DND-41 (cell line): Measurements from ENCODE around the gene MTA1.

Experiments
- ATAC-seq: fragments of 200-7000 bp; cut with Tn5 transposase; 3 replicates; pipeline ENCODE4 v1.9.1; 2021; ENCODE audit warnings: low read depth; ENCODE audit not compliant: insufficient read depth
- DNase-seq: peaks from one replicate; pipeline ENCODE4 v3.0.0-alpha.2; 2020
- H2AFZ ChIP-seq: 2 replicates; pipeline ENCODE4 v1.6.0; 2012; ENCODE audit warnings: low read depth, low read length
- H3K27ac ChIP-seq: 2 replicates; pipeline ENCODE4 v1.5.1; 2012; ENCODE audit warnings: low read length, inconsistent platforms
- H3K27me3 ChIP-seq: fragments of 200-600 bp; sonication (generic); 2 replicates; pipeline ENCODE4 v1.6.0; 2012; ENCODE audit warnings: low read length, mild to moderate bottlenecking, inconsistent platforms; ENCODE audit not compliant: insufficient read depth, poor library complexity
- H3K36me3 ChIP-seq: 2 replicates; pipeline ENCODE4 v1.5.1; 2012; ENCODE audit warnings: low read length, inconsistent platforms; ENCODE audit not compliant: insufficient read depth
- H3K4me1 ChIP-seq: 2 replicates; pipeline ENCODE4 v1.5.1; 2012; ENCODE audit warnings: mild to moderate bottlenecking, low read length; ENCODE audit not compliant: insufficient read depth
- H3K4me2 ChIP-seq: 2 replicates; pipeline ENCODE4 v1.6.0; 2012; ENCODE audit warnings: mild to moderate bottlenecking, moderate library complexity, low read length, inconsistent platforms; ENCODE audit not compliant: insufficient read depth
- H3K4me3 ChIP-seq, 2 experiments: fragments of 200-600 bp in 1 of 2; shearing (Covaris generic) in 1 of 2; 2 replicates each; pipeline ENCODE4 v1.5.1; 2012 to 2016; ENCODE audit warnings: inconsistent platforms in 2 of 2, low read length in 2 of 2, mild to moderate bottlenecking in 2 of 2, low read depth in 1 of 2, moderate library complexity in 1 of 2
- H3K79me2 ChIP-seq: 2 replicates; pipeline ENCODE4 v1.6.0; 2012; ENCODE audit warnings: low read length, inconsistent platforms; ENCODE audit not compliant: insufficient read depth
- H3K9ac ChIP-seq: 2 replicates; pipeline ENCODE4 v1.6.0; 2012; ENCODE audit warnings: low read depth, mild to moderate bottlenecking, inconsistent platforms, low read length, moderate library complexity
- H3K9me3 ChIP-seq: 2 replicates; pipeline ENCODE4 v1.5.1; 2012; ENCODE audit warnings: low read length, moderate library complexity, mild to moderate bottlenecking, inconsistent platforms; ENCODE audit not compliant: insufficient read depth, severe bottlenecking
- H4K20me1 ChIP-seq: 2 replicates; pipeline ENCODE4 v1.6.0; 2012; ENCODE audit warnings: low read length; ENCODE audit not compliant: insufficient read depth
- EZH2 ChIP-seq: IDR thresholded peaks from 3 replicates; pipeline ENCODE4 v1.6.1; 2012; ENCODE audit warnings: borderline replicate concordance, low read depth, mild to moderate bottlenecking, moderate library complexity, low read length, inconsistent platforms; ENCODE audit not compliant: severe bottlenecking
- TF ChIP-seq, protein P1 (sequence below): IDR thresholded peaks from 2 replicates; pipeline ENCODE4 v1.5.1; 2012; ENCODE audit warnings: borderline replicate concordance, low read length, moderate library complexity, mild to moderate bottlenecking; ENCODE audit not compliant: poor library complexity, severe bottlenecking; ENCODE audit errors: extremely low read depth

The MTA1 gene

DNA sequence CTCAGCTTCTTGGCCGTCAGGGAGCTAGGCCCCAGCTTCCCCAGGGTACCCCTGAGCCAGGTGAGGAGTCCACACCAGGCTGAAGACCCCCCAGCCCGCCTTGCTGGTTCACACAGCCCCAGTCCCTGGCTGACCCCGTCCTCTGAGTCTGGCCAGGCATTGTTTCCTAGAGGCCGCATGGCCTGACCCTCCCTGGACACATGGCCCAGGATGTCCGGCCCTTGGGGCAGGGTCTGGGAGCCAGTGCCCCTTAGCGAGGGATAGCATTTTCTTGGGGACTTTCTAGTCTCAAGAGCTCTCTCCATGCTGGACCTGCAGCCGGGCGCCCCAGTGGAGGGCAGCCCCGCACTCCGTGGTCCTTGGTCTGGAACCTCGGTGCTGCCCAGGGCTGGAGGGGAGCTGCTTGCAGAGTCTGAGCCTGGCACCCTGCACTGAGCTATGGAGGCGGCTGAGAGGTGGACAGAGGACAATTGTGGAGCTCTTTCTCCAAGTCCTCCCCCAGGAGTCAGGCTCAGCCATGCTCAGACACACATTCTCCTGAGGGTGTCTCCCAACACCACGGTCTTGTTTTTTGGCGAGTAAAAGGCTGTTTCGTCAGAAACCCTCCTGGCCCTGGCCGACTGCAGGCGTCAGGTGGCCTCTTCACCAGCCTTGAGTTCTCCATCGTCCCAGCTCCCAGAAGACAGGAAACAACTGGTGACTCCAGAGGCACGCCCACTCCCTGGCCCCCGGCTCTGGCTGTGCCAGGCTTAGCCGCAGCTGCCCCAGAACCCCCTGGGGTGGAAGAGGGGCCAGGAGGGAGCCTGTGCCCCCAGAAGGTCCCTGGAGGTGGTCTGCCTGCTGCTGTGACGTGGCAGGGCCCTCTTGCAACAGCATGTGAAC, 37.4 kb downstream of the MTA1 start:
- Histone ChIP-seq H3K79me2 (peaks cover 14% of the 10 kb centered on the region; the same call in 1 of the 2 replicates), H3K4me3 (no peak overlapping the region), H3K4me2 (no peak overlapping the region), H3K9me3 (no peaks in the 10 kb centered on the region), H3K9ac (no peak overlapping the region), H3K4me1 (no peaks in the 10 kb centered on the region), H3K27ac (no peak overlapping the region), H4K20me1 (peaks cover 35% of the 10 kb centered on the region), H2AFZ (no peak overlapping the region), H3K27me3 (no peaks in the 10 kb centered on the region), H3K36me3 (peaks cover 81% of the 10 kb centered on the region)
- no peak for DNase-seq
- no peak for ATAC-seq
- TF ChIP-seq EZH2: no peak
- TF ChIP-seq, protein P1, sequence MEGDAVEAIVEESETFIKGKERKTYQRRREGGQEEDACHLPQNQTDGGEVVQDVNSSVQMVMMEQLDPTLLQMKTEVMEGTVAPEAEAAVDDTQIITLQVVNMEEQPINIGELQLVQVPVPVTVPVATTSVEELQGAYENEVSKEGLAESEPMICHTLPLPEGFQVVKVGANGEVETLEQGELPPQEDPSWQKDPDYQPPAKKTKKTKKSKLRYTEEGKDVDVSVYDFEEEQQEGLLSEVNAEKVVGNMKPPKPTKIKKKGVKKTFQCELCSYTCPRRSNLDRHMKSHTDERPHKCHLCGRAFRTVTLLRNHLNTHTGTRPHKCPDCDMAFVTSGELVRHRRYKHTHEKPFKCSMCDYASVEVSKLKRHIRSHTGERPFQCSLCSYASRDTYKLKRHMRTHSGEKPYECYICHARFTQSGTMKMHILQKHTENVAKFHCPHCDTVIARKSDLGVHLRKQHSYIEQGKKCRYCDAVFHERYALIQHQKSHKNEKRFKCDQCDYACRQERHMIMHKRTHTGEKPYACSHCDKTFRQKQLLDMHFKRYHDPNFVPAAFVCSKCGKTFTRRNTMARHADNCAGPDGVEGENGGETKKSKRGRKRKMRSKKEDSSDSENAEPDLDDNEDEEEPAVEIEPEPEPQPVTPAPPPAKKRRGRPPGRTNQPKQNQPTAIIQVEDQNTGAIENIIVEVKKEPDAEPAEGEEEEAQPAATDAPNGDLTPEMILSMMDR: no peak

DNA sequence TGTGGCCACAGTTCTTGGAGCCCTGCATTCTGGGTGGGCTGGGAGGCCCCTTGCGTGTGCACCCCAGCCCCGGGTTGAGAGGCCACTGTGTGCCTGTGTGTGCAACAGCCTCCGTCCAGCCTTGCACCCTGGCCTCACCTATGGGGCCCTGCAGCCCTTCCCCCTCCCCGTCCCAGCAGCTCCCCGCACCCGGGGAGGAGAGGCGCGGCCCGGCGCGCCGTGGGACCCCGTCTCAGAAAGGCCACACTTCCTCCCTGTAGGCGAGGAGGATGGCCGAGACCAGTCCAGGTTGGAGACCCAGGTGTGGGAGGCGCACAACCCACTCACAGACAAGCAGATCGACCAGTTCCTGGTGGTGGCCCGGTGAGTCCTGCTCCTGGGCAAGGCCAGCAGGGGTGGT, 38.4 kb downstream of the MTA1 start:
- Histone ChIP-seq H3K27ac (no peak overlapping the region), H2AFZ (no peak overlapping the region), H3K36me3 (peaks cover 75% of the 10 kb centered on the region), H3K79me2 (peaks cover 14% of the 10 kb centered on the region; the same call in 1 of the 2 replicates), H3K27me3 (no peaks in the 10 kb centered on the region), H3K9ac (no peak overlapping the region), H3K9me3 (no peaks in the 10 kb centered on the region), H3K4me2 (no peak overlapping the region), H4K20me1 (peaks cover 38% of the 10 kb centered on the region), H3K4me1 (no peaks in the 10 kb centered on the region), H3K4me3 (no peak overlapping the region)
- TF ChIP-seq, protein P1: no peak
- no peak for TF ChIP-seq EZH2
- ATAC-seq: no peak
- no peak for DNase-seq

GRCh38 chr14:105458571-105458970, 38.9 kb downstream of the MTA1 start:
- no peak overlapping the region for H3K4me3 ChIP-seq
- H3K27ac ChIP-seq: no peak overlapping the region
- ATAC-seq (no peak), DNase-seq (no peak)
- H3K9ac ChIP-seq: no peak overlapping the region
- H3K36me3 ChIP-seq: peaks cover 77% of the 10 kb centered on the region
- H3K79me2 ChIP-seq: peaks cover 14% of the 10 kb centered on the region; the same call in 1 of the 2 replicates
- no peak overlapping the region for H2AFZ ChIP-seq
- H3K4me1 ChIP-seq: no peaks in the 10 kb centered on the region
- peaks cover 38% of the 10 kb centered on the region for H4K20me1 ChIP-seq
- no peaks in the 10 kb centered on the region for H3K27me3 ChIP-seq
- H3K9me3 ChIP-seq: no peaks in the 10 kb centered on the region
- H3K4me2 ChIP-seq: no peak overlapping the region
- TF ChIP-seq, protein P1: no peak
- no peak for TF ChIP-seq EZH2
